IMR-90 (cell line): ENCODE data around the gene LRRC4C.

Source experiments
- BHLHE40 ChIP-seq: fragments of 150-350 bp; IDR thresholded peaks from 2 replicates; pipeline ENCODE4 v1.6.1; 2016; ENCODE audit warnings: mild to moderate bottlenecking, low read depth, low read length
- CTCF ChIP-seq: conservative IDR thresholded peaks from 2 replicates; pipeline ENCODE4 v1.5.1; 2012; ENCODE audit warnings: mild to moderate bottlenecking, low read depth, low read length, improper control_type of control experiment
- FOS ChIP-seq: fragments of 150-350 bp; IDR thresholded peaks from 2 replicates; pipeline ENCODE4 v1.6.1; 2016; ENCODE audit warnings: low read depth, low read length
- MAFK ChIP-seq: IDR thresholded peaks from 2 replicates; pipeline ENCODE4 v1.6.1; 2012; ENCODE audit warnings: low read depth, low read length, improper control_type of control experiment
- MXI1 ChIP-seq: IDR thresholded peaks from 2 replicates; pipeline ENCODE4 v1.6.1; 2012; ENCODE audit warnings: low read depth, mild to moderate bottlenecking, low read length, moderate library complexity, borderline replicate concordance
- NFE2L2 ChIP-seq: fragments of 150-350 bp; IDR thresholded peaks from 2 replicates; pipeline ENCODE4 v1.6.1; 2016; ENCODE audit warnings: low read depth, mild to moderate bottlenecking, low read length
- POLR2A ChIP-seq: IDR thresholded peaks from 2 replicates; pipeline ENCODE4 v1.6.1; 2012; ENCODE audit warnings: mild to moderate bottlenecking, low read depth, low read length
- RAD21 ChIP-seq: IDR thresholded peaks from 2 replicates; pipeline ENCODE4 v1.6.1; 2012; ENCODE audit warnings: low read length, improper control_type of control experiment
- RCOR1 ChIP-seq: IDR thresholded peaks from 2 replicates; pipeline ENCODE4 v1.6.1; 2012; ENCODE audit warnings: mild to moderate bottlenecking, low read length, improper control_type of control experiment; ENCODE audit not compliant: insufficient replicate concordance
- RFX5 ChIP-seq: IDR thresholded peaks from 2 replicates; pipeline ENCODE4 v1.8.0; 2012; ENCODE audit warnings: low read depth, mild to moderate bottlenecking, low read length, moderate library complexity
- SMC3 ChIP-seq: fragments of 150-350 bp; IDR thresholded peaks from 2 replicates; pipeline ENCODE4 v1.6.1; 2016; ENCODE audit warnings: low read depth, mild to moderate bottlenecking, antibody characterized with exemption, low read length, moderate library complexity
- TF ChIP-seq, protein P1 (sequence below): fragments of 150-350 bp; IDR thresholded peaks from 2 replicates; pipeline ENCODE4 v1.6.1; 2017; ENCODE audit warnings: mild to moderate bottlenecking, antibody characterized with exemption, low read length, low read depth
- TF ChIP-seq, protein P2 (sequence below): fragments of 150-350 bp; IDR thresholded peaks from 2 replicates; pipeline ENCODE4 v1.6.1; 2016; ENCODE audit warnings: low read depth, mild to moderate bottlenecking, low read length, moderate library complexity, borderline replicate concordance

DNA sequence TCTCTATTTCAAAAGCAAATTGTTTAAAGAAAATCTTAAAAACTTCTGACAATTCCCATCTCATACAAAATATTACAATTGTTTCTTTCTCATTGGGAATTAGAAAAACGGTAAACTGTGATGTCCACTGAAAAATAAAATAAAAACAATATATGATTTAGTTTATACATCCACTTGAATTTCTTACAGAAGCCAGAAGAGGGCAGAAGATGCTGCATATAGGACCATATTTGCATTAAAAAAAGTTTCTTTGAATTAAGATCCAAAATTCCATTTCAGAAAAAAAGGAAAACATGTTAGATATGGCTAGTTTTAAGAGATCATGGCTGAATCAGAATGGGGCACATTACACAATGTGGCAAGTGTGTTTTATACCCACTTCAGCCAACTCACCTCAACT is 39.3 kb upstream of the LRRC4C start:
- TF ChIP-seq CTCF (0 out of 2 replicates have a peak, but pooled peaks have one; percentile 21), POLR2A (no peak), RFX5 (no peak), NFE2L2 (no peak), RCOR1 (no peak), FOS (no peak), RAD21 (no peak), SMC3 (no peak), BHLHE40 (no peak), MXI1 (no peak), MAFK (no peak)
- TF ChIP-seq, protein P1, sequence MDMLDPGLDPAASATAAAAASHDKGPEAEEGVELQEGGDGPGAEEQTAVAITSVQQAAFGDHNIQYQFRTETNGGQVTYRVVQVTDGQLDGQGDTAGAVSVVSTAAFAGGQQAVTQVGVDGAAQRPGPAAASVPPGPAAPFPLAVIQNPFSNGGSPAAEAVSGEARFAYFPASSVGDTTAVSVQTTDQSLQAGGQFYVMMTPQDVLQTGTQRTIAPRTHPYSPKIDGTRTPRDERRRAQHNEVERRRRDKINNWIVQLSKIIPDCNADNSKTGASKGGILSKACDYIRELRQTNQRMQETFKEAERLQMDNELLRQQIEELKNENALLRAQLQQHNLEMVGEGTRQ: no peak
- TF ChIP-seq, protein P2, sequence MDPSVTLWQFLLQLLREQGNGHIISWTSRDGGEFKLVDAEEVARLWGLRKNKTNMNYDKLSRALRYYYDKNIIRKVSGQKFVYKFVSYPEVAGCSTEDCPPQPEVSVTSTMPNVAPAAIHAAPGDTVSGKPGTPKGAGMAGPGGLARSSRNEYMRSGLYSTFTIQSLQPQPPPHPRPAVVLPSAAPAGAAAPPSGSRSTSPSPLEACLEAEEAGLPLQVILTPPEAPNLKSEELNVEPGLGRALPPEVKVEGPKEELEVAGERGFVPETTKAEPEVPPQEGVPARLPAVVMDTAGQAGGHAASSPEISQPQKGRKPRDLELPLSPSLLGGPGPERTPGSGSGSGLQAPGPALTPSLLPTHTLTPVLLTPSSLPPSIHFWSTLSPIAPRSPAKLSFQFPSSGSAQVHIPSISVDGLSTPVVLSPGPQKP: no peak
